NCI-H774 (cell line): ENCODE measurements around the gene CCDC159.
"Not testable (repeated sequence)": the region's sequence is repeated elsewhere in the genome, so short reads cannot be mapped to it uniquely, and the experiment has no call there.

Source experiments
- DNase-seq: peaks from one replicate; lab custom pipeline; 2025; lab: John Stamatoyannopoulos, UW

The CCDC159 gene

GRCh38 chr19:11367528-11367927 lies 21.2 kb downstream of the CCDC159 start:
- no peak for DNase-seq

- no peak for DNase-seq
These were observed 24.4 kb downstream of the CCDC159 start for GRCh38 chr19:11370744-11371143.

- DNase-seq: peak; percentile 81
These were observed 27.0 kb downstream of the CCDC159 start for GRCh38 chr19:11373166-11373884.

- DNase-seq: no peak
These were observed 27.6 kb downstream of the CCDC159 start for GRCh38 chr19:11373885-11374432.

GRCh38 chr19:11374433-11375142 lies 28.3 kb downstream of the CCDC159 start, which contains the start of gene SWSAP1:
TSS of gene SWSAP1 (plus strand) at chr19:11374666. CDS start at chr19:11374681, 15 bp downstream.
- DNase-seq: peak; percentile 98

- DNase-seq: peak; percentile 4
These were observed 29.0 kb downstream of the CCDC159 start for GRCh38 chr19:11375143-11375948.

- no peak for DNase-seq
These were observed 30.9 kb downstream of the CCDC159 start for GRCh38 chr19:11377237-11377636.

- DNase-seq: no peak
These were observed 31.4 kb downstream of the CCDC159 start for GRCh38 chr19:11377756-11378155.

GRCh38 chr19:11378319-11379189 lies 32.2 kb downstream of the CCDC159 start:
- DNase-seq: no peak

GRCh38 chr19:11379269-11379845 lies 33.0 kb downstream of the CCDC159 start:
- DNase-seq: not testable (repeated sequence)

- DNase-seq: no peak
These were observed 33.6 kb downstream of the CCDC159 start for GRCh38 chr19:11379857-11380350.

- DNase-seq: peak; percentile 87
These were observed 34.6 kb downstream of the CCDC159 start for GRCh38 chr19:11380653-11381537.

GRCh38 chr19:11382898-11383705 lies 36.8 kb downstream of the CCDC159 start:
- DNase-seq: peak; percentile 32

GRCh38 chr19:11383706-11384048 lies 37.4 kb downstream of the CCDC159 start:
- DNase-seq: no peak

- no peak for DNase-seq
These were observed 38.4 kb downstream of the CCDC159 start for GRCh38 chr19:11384778-11385129.

- DNase-seq: peak; percentile 19
These were observed 41.1 kb downstream of the CCDC159 start for GRCh38 chr19:11387162-11388034.

GRCh38 chr19:11390359-11390758 lies 44.0 kb downstream of the CCDC159 start:
- DNase-seq: no peak
